Hepatocyte (in vitro differentiated cells): Measurements from ENCODE around the gene GTSF1L. TPM values are rescaled to one million over a fixed set of nuclear protein-coding genes. Genes with fewer than 3 reads are reported as not detected.

Experiments used
- DNase-seq: peaks from one replicate; pipeline ENCODE4 v3.0.0-alpha.2; 2016; ENCODE audit warnings: low spot score
- H2AFZ ChIP-seq: fragments of 200-600 bp; sonication (generic); 2 replicates; pipeline ENCODE4 v1.6.0; 2016; ENCODE audit warnings: antibody characterized with exemption, mild to moderate bottlenecking
- H3K27ac ChIP-seq: fragments of 200-600 bp; sonication (generic); 2 replicates; pipeline ENCODE4 v1.5.1; 2016; ENCODE audit warnings: mild to moderate bottlenecking
- H3K27me3 ChIP-seq: fragments of 200-600 bp; sonication (generic); 2 replicates; pipeline ENCODE4 v1.6.1; 2016
- H3K36me3 ChIP-seq: fragments of 200-600 bp; sonication (generic); replicated peaks from 2 replicates; pipeline ENCODE4 v1.5.1; 2016; ENCODE audit warnings: low read depth; ENCODE audit not compliant: insufficient read depth
- H3K4me1 ChIP-seq: fragments of 200-600 bp; sonication (generic); 2 replicates; pipeline ENCODE4 v1.5.1; 2016; ENCODE audit warnings: mild to moderate bottlenecking, moderate library complexity; ENCODE audit not compliant: insufficient read depth
- H3K4me2 ChIP-seq: fragments of 200-600 bp; sonication (generic); 2 replicates; pipeline ENCODE4 v1.6.0; 2016
- H3K4me3 ChIP-seq: fragments of 200-600 bp; sonication (generic); 2 replicates; pipeline ENCODE4 v1.5.1; 2016; ENCODE audit warnings: mild to moderate bottlenecking
- H3K79me2 ChIP-seq: fragments of 200-600 bp; sonication (generic); 2 replicates; pipeline ENCODE4 v1.6.0; 2017; ENCODE audit warnings: mild to moderate bottlenecking
- H3K9me2 ChIP-seq: fragments of 200-600 bp; sonication (generic); replicated peaks from 2 replicates; pipeline ENCODE4 v1.6.0; 2017; ENCODE audit warnings: mild to moderate bottlenecking; ENCODE audit not compliant: insufficient read depth
- H3K9me3 ChIP-seq: fragments of 200-600 bp; sonication (generic); 2 replicates; pipeline ENCODE4 v1.5.1; 2016; ENCODE audit warnings: low read depth, mild to moderate bottlenecking
- H4K20me1 ChIP-seq: fragments of 200-600 bp; sonication (generic); 2 replicates; pipeline ENCODE4 v1.6.0; 2016; ENCODE audit warnings: mild to moderate bottlenecking; ENCODE audit not compliant: insufficient read depth, poor library complexity, severe bottlenecking
- EZH2 ChIP-seq: fragments of 200-600 bp; sonication (generic); IDR thresholded peaks from 2 replicates; pipeline ENCODE4 v1.6.1; 2016; ENCODE audit warnings: antibody characterized with exemption, mild to moderate bottlenecking, borderline replicate concordance
- EZH2phosphoT487 ChIP-seq: fragments of 200-600 bp; sonication (generic); IDR thresholded peaks from one replicate; pipeline ENCODE4 v1.6.1; 2018; ENCODE audit warnings: antibody characterized with exemption, mild to moderate bottlenecking, low read depth, moderate library complexity; ENCODE audit not compliant: unreplicated experiment, severe bottlenecking
- WGBS: methylation state at CpG from one replicate; pipeline ENCODE4 v1.1.6; 2016; ENCODE audit warnings: low lambda C conversion rate; ENCODE audit errors: missing lambda C conversion rate; 5-methylcytosine and 5-hydroxymethylcytosine counted together
- polyA plus RNA-seq: library from polyadenylated mRNA; unstranded; fragments of >200 nt; fragmentation: Nextera tagmentation; extraction: Ambion mirVana; gene quantifications from 2 replicates; pipeline ENCODE4 v1.2.1, GENCODE V29; 2016
- total RNA-seq: library from RNA; depleted of rRNA; stranded (reverse); fragments of >200 nt; gene quantifications from 2 replicates; pipeline ENCODE4 v1.2.3, GENCODE V29; 2014
- TF ChIP-seq, protein P1 (sequence below): fragments of 200-600 bp; sonication (generic); IDR thresholded peaks from 2 replicates; pipeline ENCODE4 v1.5.1; 2016; ENCODE audit warnings: antibody characterized with exemption, mild to moderate bottlenecking; ENCODE audit not compliant: poor library complexity

The GTSF1L gene
- total and polyA plus RNA-seq, 2 experiments from 2014 or later = not detected

DNA sequence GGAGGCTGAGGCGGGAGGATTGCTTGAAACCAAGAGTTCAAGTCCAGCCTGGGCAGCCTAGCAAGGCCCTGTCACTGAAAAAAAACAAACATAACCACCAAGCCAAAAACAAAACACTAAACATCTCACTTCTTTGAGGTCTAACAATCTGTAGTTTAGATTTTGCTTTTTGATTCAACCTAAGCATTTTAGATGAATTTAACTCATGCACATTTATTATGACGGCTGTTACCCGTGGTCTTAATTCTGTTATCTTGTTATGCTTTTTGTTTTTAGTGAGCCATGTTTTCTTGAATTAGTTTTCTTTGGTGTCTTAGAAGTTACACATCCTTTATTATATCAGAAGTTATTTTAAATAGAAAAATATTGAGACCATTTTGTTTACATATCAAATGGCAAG lies 13.8 kb upstream of the GTSF1L start:
- Histone ChIP-seq H3K9me2 (no peaks in the 10 kb centered on the region), H3K4me3 (no peak overlapping the region), H3K27ac (no peak overlapping the region), H4K20me1 (no peaks in the 10 kb centered on the region), H3K9me3 (no peaks in the 10 kb centered on the region), H3K36me3 (no peaks in the 10 kb centered on the region), H3K79me2 (no peaks in the 10 kb centered on the region), H3K27me3 (no peaks in the 10 kb centered on the region), H2AFZ (no peak overlapping the region), H3K4me1 (no peaks in the 10 kb centered on the region), H3K4me2 (no peak overlapping the region)
- no peak for DNase-seq
- TF ChIP-seq EZH2phosphoT487 (no peak), EZH2 (no peak)
- TF ChIP-seq, protein P1, sequence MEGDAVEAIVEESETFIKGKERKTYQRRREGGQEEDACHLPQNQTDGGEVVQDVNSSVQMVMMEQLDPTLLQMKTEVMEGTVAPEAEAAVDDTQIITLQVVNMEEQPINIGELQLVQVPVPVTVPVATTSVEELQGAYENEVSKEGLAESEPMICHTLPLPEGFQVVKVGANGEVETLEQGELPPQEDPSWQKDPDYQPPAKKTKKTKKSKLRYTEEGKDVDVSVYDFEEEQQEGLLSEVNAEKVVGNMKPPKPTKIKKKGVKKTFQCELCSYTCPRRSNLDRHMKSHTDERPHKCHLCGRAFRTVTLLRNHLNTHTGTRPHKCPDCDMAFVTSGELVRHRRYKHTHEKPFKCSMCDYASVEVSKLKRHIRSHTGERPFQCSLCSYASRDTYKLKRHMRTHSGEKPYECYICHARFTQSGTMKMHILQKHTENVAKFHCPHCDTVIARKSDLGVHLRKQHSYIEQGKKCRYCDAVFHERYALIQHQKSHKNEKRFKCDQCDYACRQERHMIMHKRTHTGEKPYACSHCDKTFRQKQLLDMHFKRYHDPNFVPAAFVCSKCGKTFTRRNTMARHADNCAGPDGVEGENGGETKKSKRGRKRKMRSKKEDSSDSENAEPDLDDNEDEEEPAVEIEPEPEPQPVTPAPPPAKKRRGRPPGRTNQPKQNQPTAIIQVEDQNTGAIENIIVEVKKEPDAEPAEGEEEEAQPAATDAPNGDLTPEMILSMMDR = no peak
- WGBS = 95% methylated on average over 3 of the region's 3 CpGs

DNA sequence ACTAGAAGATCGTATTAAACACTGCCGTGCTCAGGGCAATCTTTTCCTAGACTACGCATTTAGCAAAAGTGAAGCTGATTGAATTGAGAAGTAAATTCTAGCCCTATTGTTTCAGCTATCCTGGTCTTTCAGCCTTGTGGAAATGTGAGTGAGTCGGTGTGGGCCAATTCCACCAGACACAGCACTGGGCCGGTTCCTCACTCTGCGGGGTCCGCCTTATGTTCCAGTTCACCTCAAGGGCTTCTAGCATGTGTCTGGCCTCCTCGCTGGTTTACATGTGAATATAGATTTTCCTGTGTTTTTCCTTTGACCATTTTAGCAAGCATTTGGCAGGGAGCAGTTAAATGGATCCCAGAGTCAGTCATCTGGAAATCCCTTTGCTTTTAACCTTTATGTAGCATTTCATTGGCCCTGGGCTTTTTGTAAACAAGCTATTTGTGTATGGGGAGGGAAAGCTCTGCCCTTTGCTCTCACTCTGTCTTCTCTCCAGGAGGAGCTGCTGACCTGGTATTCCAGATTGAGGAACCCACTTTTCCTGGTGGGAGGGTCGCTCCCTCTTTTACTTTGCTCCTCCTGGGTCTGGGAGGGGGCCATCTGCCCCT lies 12.4 kb upstream of the GTSF1L start:
- no peaks in the 10 kb centered on the region for H3K4me1 ChIP-seq
- H2AFZ ChIP-seq = no peak overlapping the region

DNA sequence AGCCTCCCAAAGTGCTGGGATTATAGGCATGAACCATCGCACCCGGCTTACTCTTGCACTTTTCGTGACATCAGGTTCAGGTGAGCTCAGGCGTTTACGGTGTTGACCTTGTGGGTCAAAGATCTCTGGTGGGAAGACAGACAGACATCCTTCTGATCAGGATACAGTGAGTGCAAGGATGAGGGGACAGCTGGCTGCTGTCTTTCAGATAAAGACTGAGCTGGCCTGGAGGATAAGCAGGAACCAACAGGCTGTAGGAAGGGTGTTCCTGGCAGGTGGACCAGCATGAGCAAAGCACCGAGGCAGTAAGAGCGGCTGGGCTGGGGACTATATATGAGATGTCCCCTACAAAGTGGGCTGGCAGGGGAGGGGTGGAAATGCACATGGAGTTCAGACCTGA lies 11.1 kb upstream of the GTSF1L start:
- no peaks in the 10 kb centered on the region for H3K9me2 ChIP-seq
- no peaks in the 10 kb centered on the region for H4K20me1 ChIP-seq
- H3K27ac ChIP-seq = no peak overlapping the region
- H3K79me2 ChIP-seq = no peaks in the 10 kb centered on the region
- no peak overlapping the region for H3K4me2 ChIP-seq
- DNase-seq = no peak
- H3K27me3 ChIP-seq = no peaks in the 10 kb centered on the region
- H3K4me1 ChIP-seq = no peaks in the 10 kb centered on the region
- H3K36me3 ChIP-seq = no peaks in the 10 kb centered on the region
- TF ChIP-seq EZH2 (no peak), EZH2phosphoT487 (no peak)
- TF ChIP-seq, protein P1 = no peak
- no peak overlapping the region for H2AFZ ChIP-seq
- no peaks in the 10 kb centered on the region for H3K9me3 ChIP-seq
- no peak overlapping the region for H3K4me3 ChIP-seq
- 89% methylated on average over 7 of the region's 7 CpGs for WGBS

More for the DNA sequence above, 12.4 kb upstream of the GTSF1L start:
- Histone ChIP-seq H3K4me2 (no peak overlapping the region), H3K27me3 (no peaks in the 10 kb centered on the region), H3K4me3 (no peak overlapping the region), H4K20me1 (no peaks in the 10 kb centered on the region), H3K9me3 (no peaks in the 10 kb centered on the region), H3K27ac (no peak overlapping the region), H3K9me2 (no peaks in the 10 kb centered on the region), H3K79me2 (no peaks in the 10 kb centered on the region), H3K36me3 (no peaks in the 10 kb centered on the region)
- DNase-seq = no peak
- WGBS = 90% methylated on average over 9 of the region's 9 CpGs
- no peak for TF ChIP-seq EZH2
- TF ChIP-seq EZH2phosphoT487 = no peak
- TF ChIP-seq, protein P1 = no peak
